Trophoblast cell (in vitro differentiated cells and primary cell): ENCODE results near the gene FOXK1.

Experiments
- DNase-seq, 2 donors: peaks; one replicate each; pipeline ENCODE4 v3.0.0-alpha.2; 2016
- H2AFZ ChIP-seq: 2 replicates; pipeline ENCODE4 v1.6.1; 2013; ENCODE audit warnings: low read length, moderate library complexity, mild to moderate bottlenecking; ENCODE audit not compliant: insufficient read depth, poor library complexity
- H2AK5ac ChIP-seq: 2 replicates; pipeline ENCODE4 v1.6.1; 2013; ENCODE audit warnings: mild to moderate bottlenecking, low read length
- H2BK120ac ChIP-seq: 2 replicates; pipeline ENCODE4 v1.6.1; 2013; ENCODE audit warnings: low read length, mild to moderate bottlenecking, moderate library complexity; ENCODE audit not compliant: insufficient read depth, poor library complexity
- H2BK12ac ChIP-seq: 2 replicates; pipeline ENCODE4 v1.6.1; 2013; ENCODE audit warnings: mild to moderate bottlenecking, low read length, moderate library complexity
- H2BK5ac ChIP-seq: 2 replicates; pipeline ENCODE4 v1.6.1; 2013; ENCODE audit warnings: low read length, low read depth, moderate library complexity, mild to moderate bottlenecking; ENCODE audit not compliant: poor library complexity
- H3K14ac ChIP-seq: 2 replicates; pipeline ENCODE4 v1.6.1; 2013; ENCODE audit warnings: mild to moderate bottlenecking, low read length
- H3K18ac ChIP-seq: 2 replicates; pipeline ENCODE4 v1.6.1; 2013; ENCODE audit warnings: mild to moderate bottlenecking, low read length
- H3K23ac ChIP-seq: 2 replicates; pipeline ENCODE4 v1.6.1; 2013; ENCODE audit warnings: low read length
- H3K27ac ChIP-seq: 2 replicates; pipeline ENCODE4 v1.5.1; 2013; ENCODE audit warnings: low read depth, mild to moderate bottlenecking, inconsistent platforms, low read length, moderate library complexity
- H3K27me3 ChIP-seq: 2 replicates; pipeline ENCODE4 v1.6.1; 2013; ENCODE audit warnings: inconsistent platforms, mild to moderate bottlenecking, low read length, moderate library complexity; ENCODE audit not compliant: insufficient read depth
- H3K36me3 ChIP-seq, 2 experiments: 1 replicate in 1 of 2; 2 replicates in 1 of 2; pipeline ENCODE4 v1.6.1; 2013; ENCODE audit warnings: low read length in 2 of 2, mild to moderate bottlenecking in 2 of 2, moderate library complexity in 1 of 2; ENCODE audit not compliant: insufficient read depth in 2 of 2, control insufficient read depth in 1 of 2
- H3K4ac ChIP-seq: 2 replicates; pipeline ENCODE4 v1.6.1; 2013; ENCODE audit warnings: low read depth, mild to moderate bottlenecking, low read length, moderate library complexity
- H3K4me1 ChIP-seq, 2 experiments: 1 replicate in 1 of 2; 2 replicates in 1 of 2; pipeline ENCODE4 v1.6.1; 2013; ENCODE audit warnings: low read length in 2 of 2, mild to moderate bottlenecking in 2 of 2, moderate library complexity in 1 of 2; ENCODE audit not compliant: insufficient read depth in 2 of 2, control insufficient read depth in 1 of 2
- H3K4me2 ChIP-seq: 2 replicates; pipeline ENCODE4 v1.6.1; 2013; ENCODE audit warnings: inconsistent platforms, mild to moderate bottlenecking, low read length, moderate library complexity
- H3K4me3 ChIP-seq: 2 replicates; pipeline ENCODE4 v1.5.1; 2013; ENCODE audit warnings: mild to moderate bottlenecking, low read depth, low read length, inconsistent platforms
- H3K79me1 ChIP-seq: one replicate; pipeline ENCODE4 v1.6.1; 2013; ENCODE audit warnings: low read length
- H3K79me2 ChIP-seq: 2 replicates; pipeline ENCODE4 v1.6.1; 2013; ENCODE audit warnings: low read length, mild to moderate bottlenecking; ENCODE audit not compliant: control insufficient read depth, insufficient read depth, poor library complexity
- H3K9ac ChIP-seq: 2 replicates; pipeline ENCODE4 v1.6.1; 2013; ENCODE audit warnings: mild to moderate bottlenecking, low read length
- H3K9me3 ChIP-seq: 2 replicates; pipeline ENCODE4 v1.6.1; 2013; ENCODE audit warnings: low read depth, mild to moderate bottlenecking, control low read depth, inconsistent platforms, low read length; ENCODE audit not compliant: insufficient read depth
- H4K12ac ChIP-seq: 2 replicates; pipeline ENCODE4 v1.6.1; 2013; ENCODE audit warnings: low read depth, mild to moderate bottlenecking, low read length, moderate library complexity
- H4K8ac ChIP-seq: 2 replicates; pipeline ENCODE4 v1.6.1; 2013; ENCODE audit warnings: low read depth, mild to moderate bottlenecking, low read length, moderate library complexity
- H4K91ac ChIP-seq: one replicate; pipeline ENCODE4 v1.6.1; 2013; ENCODE audit warnings: low read depth, mild to moderate bottlenecking, low read length, moderate library complexity
- WGBS: extraction: QIAGEN DNeasy Blood & Tissue Kit; methylation state at CpG from one replicate; pipeline ENCODE4 v1.1.7; 2013; ENCODE audit warnings: missing lambda C conversion rate; ENCODE audit not compliant: insufficient read length, insufficient coverage; ENCODE audit errors: extremely low coverage; 5-methylcytosine and 5-hydroxymethylcytosine counted together

FOXK1 gene

GRCh38 chr7:4755045-4755444, 73.0 kb downstream of the FOXK1 start:
- no peak overlapping the region for H2AK5ac ChIP-seq
- no peak overlapping the region for H3K4ac ChIP-seq
- H3K4me2 ChIP-seq: no peak overlapping the region
- no peak overlapping the region for H4K91ac ChIP-seq
- H2BK120ac ChIP-seq: no peak overlapping the region
- H3K23ac ChIP-seq: no peak overlapping the region
- H3K9ac ChIP-seq: no peak overlapping the region
- no peak overlapping the region for H2BK12ac ChIP-seq
- no peak overlapping the region for H4K12ac ChIP-seq
- H4K8ac ChIP-seq: no peak overlapping the region
- peaks cover 47 to 50% of the 10 kb centered on the region in 2 experiments for H3K36me3 ChIP-seq
- DNase-seq: no peak
- no CpG with 5 or more reads among the region's 24 CpGs for WGBS
- H3K27me3 ChIP-seq: no peaks in the 10 kb centered on the region
- H2BK5ac ChIP-seq: no peak overlapping the region
- H3K4me3 ChIP-seq: no peak overlapping the region
- H2AFZ ChIP-seq: no peak overlapping the region
- no peaks in the 10 kb centered on the region for H3K4me1 ChIP-seq
- no peak overlapping the region for H3K14ac ChIP-seq
- no peaks in the 10 kb centered on the region for H3K79me1 ChIP-seq
- H3K79me2 ChIP-seq: no peaks in the 10 kb centered on the region
- H3K18ac ChIP-seq: no peak overlapping the region
- H3K27ac ChIP-seq: no peak overlapping the region
- H3K9me3 ChIP-seq: no peaks in the 10 kb centered on the region

GRCh38 chr7:4758111-4758510, 76.0 kb downstream of the FOXK1 start:
- Histone ChIP-seq H2AFZ (no peak overlapping the region), H3K27me3 (no peaks in the 10 kb centered on the region), H3K4me2 (no peak overlapping the region), H3K14ac (no peak overlapping the region), H3K4me3 (peak overlapping the region; percentile 40), H3K36me3 (peaks cover 65 to 66% of the 10 kb centered on the region in 2 experiments), H2AK5ac (no peak overlapping the region), H3K4me1 (no peaks in the 10 kb centered on the region), H3K18ac (no peak overlapping the region), H2BK12ac (no peak overlapping the region), H3K9ac (no peak overlapping the region), H3K4ac (no peak overlapping the region), H4K12ac (no peak overlapping the region), H2BK5ac (no peak overlapping the region), H3K79me1 (no peaks in the 10 kb centered on the region), H4K91ac (no peak overlapping the region), H4K8ac (no peak overlapping the region), H3K23ac (no peak overlapping the region), H3K27ac (no peak overlapping the region), H3K79me2 (no peaks in the 10 kb centered on the region), H2BK120ac (no peak overlapping the region), H3K9me3 (no peaks in the 10 kb centered on the region)
- WGBS: no CpG with 5 or more reads among the region's 19 CpGs
- no peak for DNase-seq

- Histone ChIP-seq H2BK12ac (no peak overlapping the region), H3K23ac (no peak overlapping the region), H3K18ac (no peak overlapping the region), H3K36me3 (peaks cover 69% of the 10 kb centered on the region in 2 experiments), H3K9ac (no peak overlapping the region), H3K27ac (no peak overlapping the region), H4K91ac (no peak overlapping the region), H2BK120ac (no peak overlapping the region), H3K14ac (no peak overlapping the region), H4K8ac (no peak overlapping the region), H3K27me3 (no peaks in the 10 kb centered on the region), H2AFZ (no peak overlapping the region), H2BK5ac (no peak overlapping the region), H3K79me1 (no peaks in the 10 kb centered on the region), H3K4me2 (no peak overlapping the region), H3K4me3 (no peak overlapping the region), H2AK5ac (no peak overlapping the region), H3K4me1 (no peaks in the 10 kb centered on the region), H3K9me3 (no peaks in the 10 kb centered on the region), H3K4ac (no peak overlapping the region), H3K79me2 (no peaks in the 10 kb centered on the region), H4K12ac (no peak overlapping the region)
- WGBS: no CpG with 5 or more reads among the region's 29 CpGs
- no peak for DNase-seq
Measured at GRCh38 chr7:4758791-4759190, 76.7 kb downstream of the FOXK1 start.

GRCh38 chr7:4759211-4759610, 77.1 kb downstream of the FOXK1 start:
- no CpG with 5 or more reads among the region's 40 CpGs for WGBS

More at GRCh38 chr7:4759211-4759610, 77.1 kb downstream of the FOXK1 start:
- Histone ChIP-seq H3K79me1 (no peaks in the 10 kb centered on the region), H2AFZ (no peak overlapping the region), H3K27ac (no peak overlapping the region), H3K4me3 (peak overlapping the region; percentile 14), H2BK5ac (no peak overlapping the region), H3K27me3 (no peaks in the 10 kb centered on the region), H3K18ac (no peak overlapping the region), H2BK120ac (no peak overlapping the region), H4K91ac (no peak overlapping the region), H3K9me3 (no peaks in the 10 kb centered on the region), H3K36me3 (peaks cover 71 to 73% of the 10 kb centered on the region in 2 experiments), H3K4me2 (no peak overlapping the region), H4K8ac (no peak overlapping the region), H4K12ac (no peak overlapping the region), H2AK5ac (no peak overlapping the region), H3K23ac (no peak overlapping the region), H3K4ac (no peak overlapping the region), H3K9ac (no peak overlapping the region), H3K14ac (no peak overlapping the region), H2BK12ac (no peak overlapping the region), H3K79me2 (no peaks in the 10 kb centered on the region), H3K4me1 (no peaks in the 10 kb centered on the region)
- no peak for DNase-seq
